HG03354 (cell line): ENCODE measurements around the gene RNLS.

Source experiments
- ATAC-seq: cut with Tn5 transposase; IDR thresholded peaks from one replicate; pipeline ENCODE4 v1.9.1; 2021; ENCODE audit warnings: mild to moderate bottlenecking; ENCODE audit not compliant: unreplicated experiment, poor library complexity, severe bottlenecking

RNLS gene

DNA sequence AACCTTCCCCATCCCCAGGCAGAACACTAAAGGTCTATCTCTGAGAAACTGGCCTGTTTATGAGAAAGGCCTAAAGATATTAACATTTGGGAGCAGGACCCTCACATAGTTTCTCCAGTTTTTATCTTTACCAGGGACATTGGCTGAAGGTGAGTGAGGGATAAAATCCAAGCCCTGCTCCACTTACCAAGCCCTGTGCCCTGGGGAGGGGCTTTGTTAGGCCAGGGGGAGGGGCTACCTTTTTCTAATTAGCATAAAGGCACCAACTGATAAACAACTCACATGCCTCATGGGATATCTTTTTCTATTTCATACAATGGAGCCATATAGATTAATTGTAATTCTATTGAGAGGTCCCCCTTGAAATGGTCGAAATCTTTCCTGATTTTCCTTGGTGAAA, 55.9 kb downstream of the RNLS start:
- ATAC-seq, result no peak

DNA sequence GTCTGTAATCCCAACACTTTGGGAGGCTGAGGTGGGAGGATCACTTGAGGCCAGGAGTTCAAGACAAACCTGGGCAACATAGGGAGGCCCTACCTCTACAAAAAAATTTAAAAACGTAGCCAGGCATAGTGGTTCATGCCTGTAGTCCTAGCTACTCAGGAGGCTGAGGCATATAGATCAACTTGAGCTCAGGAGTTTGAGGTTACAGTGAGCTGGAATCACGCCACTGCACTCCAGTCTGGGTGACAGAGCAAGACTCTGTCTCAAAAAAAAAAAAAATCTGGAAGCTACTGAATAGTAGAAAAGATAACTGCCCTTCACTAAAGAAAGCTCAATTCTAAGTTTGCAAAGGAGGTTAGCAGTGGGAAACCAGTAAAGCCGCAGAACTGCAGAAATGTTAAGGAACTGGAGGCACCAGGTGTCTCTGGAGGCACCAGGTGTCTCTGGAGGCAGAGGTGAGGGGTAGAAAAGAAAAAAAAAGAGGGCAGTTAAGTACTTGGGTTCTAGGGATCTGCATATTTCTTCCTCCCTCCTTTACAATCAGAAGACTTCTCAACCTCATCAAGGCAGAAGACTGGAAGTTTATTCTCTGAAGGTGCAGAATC, 56.5 kb downstream of the RNLS start:
- ATAC-seq, result no peak

DNA sequence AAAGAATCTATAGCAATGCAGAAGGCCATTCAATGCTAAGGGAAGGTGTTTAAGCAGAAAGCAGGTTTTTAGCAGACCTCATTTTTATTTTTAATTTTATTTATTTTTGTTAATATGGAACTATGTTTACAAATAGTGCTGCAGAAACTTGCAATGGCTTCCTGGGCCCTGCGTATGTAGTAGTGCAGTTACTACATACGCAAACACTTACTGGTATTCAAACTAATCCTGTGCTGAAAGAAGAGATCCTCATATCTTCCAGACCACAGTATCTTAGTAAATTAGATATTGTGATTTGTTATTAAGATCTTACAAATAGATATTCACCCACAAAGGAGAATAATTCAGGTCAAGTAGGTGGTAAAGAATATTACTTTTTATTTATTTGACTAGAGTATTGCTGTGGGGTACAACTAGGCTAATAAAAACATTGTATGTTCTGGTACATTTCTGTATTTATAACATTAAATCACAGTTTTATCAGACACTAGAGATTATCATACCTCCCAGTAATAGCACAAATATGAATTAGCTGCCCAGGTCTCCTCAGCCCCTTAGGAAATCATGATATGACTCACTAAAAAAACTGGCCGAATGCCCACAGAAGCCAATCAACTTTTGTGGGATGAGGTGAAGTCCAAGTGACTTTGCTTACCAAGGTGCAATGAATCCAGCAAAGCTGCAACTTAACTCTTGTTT, 57.6 kb downstream of the RNLS start:
- ATAC-seq, result no peak

DNA sequence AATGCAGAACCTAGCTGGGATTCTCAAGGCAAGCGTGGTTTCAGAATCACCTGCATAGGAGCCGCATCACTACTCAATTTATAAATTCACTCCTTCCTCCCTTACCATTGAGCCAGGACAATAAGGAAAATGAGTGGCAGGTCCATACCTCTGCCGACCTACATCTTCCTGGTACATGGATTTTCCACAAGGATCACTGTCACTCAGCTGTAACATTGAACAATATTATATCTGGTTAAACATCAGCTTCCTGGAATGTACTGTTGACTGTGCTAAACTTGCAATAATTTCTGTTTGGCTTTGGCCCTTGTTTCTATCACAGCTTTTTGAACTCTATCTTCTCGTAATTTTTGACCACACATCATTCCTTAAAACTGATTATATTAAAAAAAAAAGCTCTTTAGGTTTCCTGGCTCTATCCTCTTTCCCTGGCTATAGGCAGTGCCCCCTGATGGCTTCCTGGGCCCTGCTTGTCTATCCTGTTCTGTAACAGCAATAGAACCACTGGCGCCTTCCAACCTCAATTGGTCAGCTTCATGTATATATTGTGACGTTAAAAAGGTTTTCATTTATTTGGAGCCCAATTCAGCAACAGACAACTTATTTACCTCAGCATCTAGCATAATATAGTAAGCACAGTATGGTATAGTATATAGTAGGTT, 59.2 kb downstream of the RNLS start:
- ATAC-seq, result no peak

DNA sequence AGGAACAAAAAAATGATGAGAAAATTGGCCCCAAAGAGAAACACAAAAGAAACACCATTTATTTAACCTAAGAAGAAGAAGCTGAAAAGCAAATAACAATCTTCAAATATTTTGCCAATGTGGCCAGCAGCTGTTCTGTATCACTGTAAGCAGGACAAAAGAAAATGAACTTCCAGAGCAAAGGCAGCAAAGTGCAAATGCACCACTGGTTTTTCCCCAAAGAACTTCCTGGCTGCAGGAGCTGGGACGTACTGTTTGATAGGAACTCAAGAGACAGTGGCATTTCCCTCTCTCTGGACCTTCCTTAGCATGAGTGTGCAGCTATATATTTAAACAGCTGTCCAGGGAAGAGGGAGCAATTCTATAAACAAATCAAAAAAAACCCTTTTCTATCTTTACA, 60.4 kb downstream of the RNLS start:
- ATAC-seq, result no peak

DNA sequence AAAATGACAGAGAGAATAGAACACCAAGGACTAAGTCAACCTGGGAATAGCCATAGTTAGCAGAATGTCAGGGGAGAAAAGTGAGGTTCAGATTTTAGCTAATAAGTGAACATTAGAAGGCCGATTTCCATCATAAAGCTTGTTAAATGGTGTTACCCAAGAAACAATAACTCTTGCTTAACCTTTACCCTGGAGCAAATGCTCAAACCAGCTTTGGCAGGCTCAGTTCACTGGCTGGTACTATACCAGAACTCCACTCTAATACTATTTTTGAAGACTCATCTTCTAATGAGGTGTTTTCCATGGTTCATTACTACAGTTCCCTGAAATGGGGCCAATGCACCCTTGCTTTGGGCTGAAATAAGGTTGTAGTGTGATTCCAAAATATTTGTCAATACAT, 61.3 kb downstream of the RNLS start:
- no peak for ATAC-seq

DNA sequence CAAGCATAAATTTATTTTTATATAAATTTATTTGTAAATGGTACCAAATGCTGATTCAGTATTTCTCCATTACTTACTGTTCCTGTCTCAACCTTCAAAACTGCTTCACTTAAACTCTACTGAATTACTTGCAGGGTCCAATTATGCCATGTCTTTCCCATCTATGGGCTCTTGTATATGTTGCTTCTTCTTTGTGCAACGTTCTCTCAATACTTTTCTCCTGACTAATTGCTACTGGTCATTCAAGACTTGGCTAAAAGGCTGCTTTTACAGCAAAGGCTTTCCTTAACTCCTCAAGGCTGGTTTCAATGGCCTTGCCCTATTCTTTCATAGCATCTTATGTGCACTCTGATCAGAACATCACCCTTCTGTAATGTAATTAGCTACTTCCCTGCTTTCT, 67.9 kb downstream of the RNLS start:
- no peak for ATAC-seq

DNA sequence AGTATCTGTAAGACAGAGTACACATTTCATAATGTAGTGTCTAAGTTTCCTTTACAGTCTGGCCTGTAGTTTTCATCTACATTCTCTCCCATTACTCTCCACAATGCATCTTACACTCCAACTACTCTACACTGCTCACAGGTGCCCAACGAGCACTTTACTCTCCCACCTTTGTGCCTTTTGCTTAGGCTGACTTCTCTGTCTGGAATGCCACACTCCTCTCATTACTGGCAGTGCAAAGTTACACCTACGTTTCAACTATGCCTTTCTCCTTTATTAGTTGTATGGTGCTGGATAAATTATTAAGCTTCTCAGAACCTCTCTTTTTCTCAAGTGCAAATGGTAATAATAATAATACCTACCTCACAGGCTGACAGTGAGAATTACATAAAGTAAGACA, 70.5 kb downstream of the RNLS start:
- no peak for ATAC-seq

DNA sequence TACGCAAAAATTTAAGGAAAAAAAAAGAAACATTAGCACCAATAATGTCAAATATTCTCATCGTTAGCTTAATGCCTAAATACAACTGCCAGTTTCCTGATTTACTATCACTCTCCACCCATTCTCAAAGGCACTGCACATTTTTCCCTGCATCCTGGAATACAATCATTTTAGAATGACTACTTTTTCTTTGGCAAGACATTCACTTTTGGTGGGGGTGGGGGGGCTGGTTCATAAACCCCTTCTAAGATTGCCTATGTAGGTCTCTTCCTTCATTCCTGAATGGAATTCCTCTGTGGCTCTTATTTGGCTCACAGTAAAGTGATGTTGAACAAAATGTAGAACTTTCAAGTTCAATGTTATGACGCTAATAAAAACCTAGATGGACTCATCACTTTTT, 74.3 kb downstream of the RNLS start:
- ATAC-seq, result no peak

DNA sequence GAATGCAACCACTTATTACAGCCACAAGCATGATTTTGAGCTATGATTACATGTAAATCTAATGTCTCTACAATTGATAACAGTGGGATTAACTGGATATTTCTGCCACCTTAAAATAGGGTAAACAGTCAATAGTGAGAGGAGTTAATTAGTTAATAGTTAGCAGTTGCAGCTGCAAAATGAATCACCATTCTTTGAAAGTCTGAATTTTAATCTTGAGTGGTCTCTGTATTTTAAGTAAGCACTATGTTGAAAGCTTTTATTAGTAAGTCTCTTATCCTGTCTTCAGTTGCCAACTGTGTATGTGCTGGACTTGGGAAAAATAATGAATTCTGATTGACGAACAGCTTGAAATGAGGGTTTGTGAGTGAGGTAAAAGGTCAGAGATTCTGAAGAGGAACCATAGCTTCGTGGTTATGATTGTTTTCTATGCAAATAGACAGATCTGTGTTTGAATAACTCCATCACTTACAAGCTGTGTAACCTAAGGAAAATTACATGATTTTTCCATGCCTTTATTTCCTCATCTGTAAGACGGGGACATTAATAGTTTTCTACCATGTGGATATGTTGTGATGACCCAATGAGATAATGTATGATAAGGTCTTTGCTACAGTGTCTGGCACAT, 75.2 kb downstream of the RNLS start:
- ATAC-seq, result no peak

DNA sequence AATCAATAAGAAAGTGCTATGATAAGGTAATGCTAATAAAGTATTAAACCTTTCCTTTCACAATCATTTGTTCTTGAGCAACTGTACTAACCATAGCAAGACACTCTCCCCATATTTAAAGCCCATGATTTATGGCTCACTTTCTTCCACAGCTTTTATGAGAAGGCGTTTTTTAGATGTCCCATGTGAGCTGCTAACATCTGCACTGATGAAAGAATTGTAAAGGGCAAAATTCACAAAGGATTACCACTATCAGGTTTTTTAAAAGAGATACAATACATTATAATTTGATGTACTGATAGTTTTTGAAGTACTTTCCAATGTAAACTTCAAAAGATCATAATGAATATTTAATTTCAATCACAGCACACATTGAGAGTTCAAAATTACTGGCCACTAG, 75.7 kb downstream of the RNLS start:
- ATAC-seq, result no peak

DNA sequence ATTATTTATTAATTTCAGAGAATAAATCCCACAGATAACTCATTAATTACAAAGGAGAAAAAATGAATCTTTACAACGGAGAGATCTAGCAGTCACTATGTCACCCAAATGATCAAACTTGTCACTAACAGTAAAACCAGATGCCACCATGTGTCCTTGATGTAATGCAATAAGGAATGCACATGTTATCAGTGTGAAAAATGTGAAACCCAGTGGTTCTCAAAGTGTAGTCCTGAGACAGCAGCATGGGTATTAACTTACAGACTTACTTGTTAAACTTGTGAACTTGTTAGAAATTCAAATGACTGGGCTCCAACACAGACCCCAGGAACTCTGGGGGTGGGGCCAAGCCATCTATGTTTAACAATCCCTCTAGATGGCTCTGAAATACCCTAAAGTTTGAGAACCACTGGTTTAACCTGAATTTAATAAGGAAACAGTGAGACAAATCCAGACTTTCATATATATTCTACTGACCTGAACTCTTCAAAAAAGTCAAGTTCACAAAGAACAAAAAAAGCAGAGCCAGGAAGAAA, 77.4 kb downstream of the RNLS start:
- ATAC-seq, result no peak

DNA sequence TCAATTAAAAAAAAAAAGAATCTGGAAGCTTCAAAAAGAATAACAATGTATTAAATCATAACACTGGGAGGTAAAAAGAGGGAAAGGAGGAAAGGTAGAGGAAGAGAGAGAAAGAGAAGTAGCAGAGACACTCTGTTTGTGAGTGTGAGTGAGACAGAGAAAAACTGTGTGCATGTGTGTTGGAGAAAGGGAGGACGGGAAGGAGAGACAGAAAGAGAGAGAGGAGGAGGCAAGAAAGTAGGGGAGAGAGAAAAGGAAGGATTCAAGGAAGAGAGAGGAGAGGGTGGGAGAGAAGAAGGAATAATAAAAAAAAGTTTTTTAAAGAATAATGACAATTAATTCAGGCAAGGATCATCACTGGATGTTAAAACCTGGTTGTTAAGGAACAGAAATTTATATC, 77.9 kb downstream of the RNLS start:
- ATAC-seq, result no peak

DNA sequence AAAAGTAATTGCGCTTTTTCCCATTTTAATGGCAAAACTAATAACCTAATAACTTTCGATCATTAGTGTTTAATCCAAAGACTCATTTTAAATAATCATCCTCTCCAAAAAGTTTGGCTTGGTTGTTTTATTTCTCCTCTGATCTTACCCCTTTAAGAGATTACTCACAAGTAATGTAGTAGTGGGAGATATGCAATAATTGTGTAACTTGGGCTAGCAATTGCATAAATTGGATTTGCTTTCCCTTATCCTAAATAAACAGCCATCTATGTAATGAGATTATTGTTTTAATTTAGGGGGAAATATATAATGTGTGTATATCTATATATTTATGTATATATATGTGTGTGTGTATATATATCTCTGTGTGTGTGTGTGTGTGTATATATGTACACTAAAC, 82.5 kb downstream of the RNLS start:
- ATAC-seq, result no peak

DNA sequence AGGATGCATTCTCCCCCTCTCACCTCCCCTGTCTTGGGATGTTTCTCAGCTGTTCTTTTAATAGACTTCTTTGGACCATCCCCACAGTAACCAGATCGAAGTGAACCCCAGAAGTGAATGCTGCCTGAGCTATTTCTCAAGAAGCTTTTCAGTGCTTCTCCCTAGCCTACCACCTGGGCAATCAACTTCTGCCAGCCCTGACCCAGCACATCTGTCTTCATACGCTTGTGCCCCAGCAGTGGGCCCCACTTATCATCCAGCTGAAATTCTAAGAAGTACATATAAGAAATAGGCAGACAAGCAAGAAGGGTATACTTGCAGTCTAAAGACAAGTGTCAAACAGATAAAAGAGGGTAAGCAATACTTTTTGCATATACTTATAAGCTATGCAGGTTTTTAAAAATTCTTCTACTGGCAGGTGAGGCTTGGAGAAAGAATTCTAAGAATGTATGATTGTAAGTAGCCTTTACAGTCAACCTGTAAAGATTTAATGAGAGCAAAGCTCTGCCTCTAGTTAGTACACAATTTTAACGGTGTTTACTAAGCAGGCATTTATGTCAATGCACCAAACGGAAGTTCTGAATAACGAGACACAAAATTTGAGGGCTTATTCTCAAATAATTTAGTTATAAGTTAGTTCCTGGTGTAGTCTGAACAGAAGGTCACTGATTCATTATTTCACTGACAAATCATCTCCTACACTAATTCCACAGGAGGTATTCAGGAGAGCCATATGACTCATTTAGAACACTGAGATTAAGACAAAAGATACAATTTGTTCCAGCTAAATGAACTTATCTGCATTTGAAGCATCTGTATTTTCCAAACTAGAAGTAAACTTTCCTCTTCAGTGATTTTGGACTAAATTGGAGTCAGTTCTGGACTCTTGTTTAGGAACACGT, 83.3 kb downstream of the RNLS start:
- ATAC-seq, result no peak

DNA sequence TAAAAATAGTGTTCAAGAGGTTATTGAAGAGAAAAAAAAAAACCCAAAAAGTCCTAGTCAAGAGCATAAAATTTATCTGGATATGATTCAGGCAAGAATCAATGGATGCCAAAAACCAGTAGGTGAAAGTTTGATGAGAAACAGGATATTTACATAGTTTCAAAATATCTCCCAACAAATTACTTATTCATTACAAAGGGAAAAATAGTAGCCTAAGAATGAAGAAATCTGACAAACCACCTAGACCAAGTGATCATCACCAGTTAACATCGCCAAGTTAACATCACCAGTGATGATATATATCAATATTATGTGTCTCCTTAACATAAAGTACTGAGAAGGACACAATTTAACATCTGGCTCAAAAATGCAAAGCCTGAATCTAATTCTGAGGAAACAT, 85.2 kb downstream of the RNLS start:
- ATAC-seq, result no peak

DNA sequence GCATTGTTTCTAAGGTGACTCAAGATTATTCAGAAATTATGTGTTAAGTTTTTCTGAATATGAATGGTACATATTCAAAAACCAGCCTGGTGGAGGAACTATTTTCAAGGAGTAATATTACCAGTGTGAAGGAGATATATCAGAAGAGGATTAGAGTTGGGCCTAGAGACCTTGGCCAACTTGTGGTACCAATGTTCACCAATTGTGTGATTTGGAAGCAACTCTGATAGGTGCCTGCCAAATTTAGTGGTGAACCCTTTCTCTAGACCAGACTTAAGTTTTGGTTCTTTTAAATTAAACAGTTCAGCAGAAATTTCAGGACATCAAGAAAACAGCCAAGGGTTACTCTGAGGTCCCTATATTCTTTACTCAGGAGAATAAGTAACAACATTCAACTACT, 88.6 kb downstream of the RNLS start:
- ATAC-seq, result no peak

DNA sequence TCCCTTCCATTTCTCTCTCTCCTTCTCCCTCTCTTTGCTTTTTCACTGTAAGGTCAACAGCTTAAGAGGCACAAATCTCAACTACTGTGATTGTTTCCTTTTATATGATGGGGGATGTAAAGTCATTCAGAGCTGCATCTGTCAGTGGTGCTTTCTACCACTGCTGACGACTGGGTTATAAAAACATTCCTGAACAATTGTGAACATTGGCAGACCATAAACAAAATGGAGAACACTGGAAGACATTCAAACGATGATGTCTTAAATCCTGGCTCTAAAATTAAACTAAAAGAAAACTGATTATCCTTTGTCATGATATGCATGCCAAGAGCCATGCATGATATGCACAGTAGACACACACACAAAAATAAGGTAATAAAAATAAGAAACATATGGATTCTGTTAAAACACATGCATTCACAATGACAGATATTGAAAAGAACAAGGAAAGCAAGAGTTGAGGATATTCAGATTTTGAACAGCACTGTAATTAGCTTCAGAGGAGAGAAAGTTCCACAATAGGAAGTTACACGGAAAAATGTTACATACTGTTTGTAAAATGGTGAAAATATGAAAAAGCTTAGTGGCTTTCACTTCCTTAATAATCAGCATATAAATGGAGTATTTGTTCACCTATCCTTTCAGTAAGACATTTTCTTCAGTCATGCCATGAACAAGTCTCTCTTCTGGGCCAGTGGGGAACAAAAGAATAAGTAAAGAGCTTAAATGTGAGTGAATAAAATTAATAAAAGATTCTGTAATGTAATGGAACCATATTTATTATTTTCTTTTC, 89.2 kb downstream of the RNLS start:
- ATAC-seq, result no peak

DNA sequence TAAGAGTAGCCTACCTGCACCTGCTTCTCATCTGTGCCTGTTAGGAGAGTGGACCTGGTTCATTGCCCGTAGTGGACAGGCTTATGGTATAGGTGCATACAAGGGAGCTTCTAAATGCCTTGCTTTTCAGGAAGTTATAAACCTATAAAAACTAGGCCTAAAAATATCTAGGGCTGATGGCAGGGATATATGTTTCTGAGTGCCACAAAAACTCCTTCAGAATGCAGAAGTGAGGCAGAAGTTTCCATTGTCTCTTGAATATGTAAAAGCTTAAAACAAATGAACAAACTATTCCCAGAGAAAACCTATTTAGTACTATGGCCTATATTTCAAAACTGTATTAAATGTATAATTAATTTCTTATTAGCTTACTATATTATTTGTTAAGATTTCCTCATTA, 91.8 kb downstream of the RNLS start:
- ATAC-seq, result no peak
